GM18873 (cell line): ENCODE data around the gene WIF1.

Source experiments
- ATAC-seq: cut with Tn5 transposase; IDR thresholded peaks from one replicate; pipeline ENCODE4 v1.9.1; 2021; ENCODE audit warnings: mild to moderate bottlenecking, moderate library complexity, moderate number of reproducible peaks; ENCODE audit not compliant: unreplicated experiment, low FRiP score

WIF1 gene

GRCh38 chr12:65039301-65039700 is 81.8 kb downstream of the WIF1 start:
- ATAC-seq, result no peak

- no peak for ATAC-seq
Measured at GRCh38 chr12:65025136-65025535, 96.0 kb downstream of the WIF1 start.

GRCh38 chr12:65023485-65023884 is 97.6 kb downstream of the WIF1 start:
- ATAC-seq, result no peak

GRCh38 chr12:65022960-65023359 is 98.1 kb downstream of the WIF1 start:
- no peak for ATAC-seq

- ATAC-seq, result no peak
Measured at GRCh38 chr12:65022421-65022820, 98.7 kb downstream of the WIF1 start.

GRCh38 chr12:65019696-65020234 is 101.3 kb downstream of the WIF1 start:
- ATAC-seq, result no peak

GRCh38 chr12:65016881-65017650 is 104.0 kb downstream of the WIF1 start:
- no peak for ATAC-seq

- no peak for ATAC-seq
Measured at GRCh38 chr12:65015850-65016249, 105.3 kb downstream of the WIF1 start.

GRCh38 chr12:65014504-65015271 is 106.4 kb downstream of the WIF1 start:
- ATAC-seq, result no peak

- no peak for ATAC-seq
Measured at GRCh38 chr12:65010437-65010836, 110.7 kb downstream of the WIF1 start.

- no peak for ATAC-seq
Measured at GRCh38 chr12:65005716-65006115, 115.4 kb downstream of the WIF1 start.

GRCh38 chr12:65004270-65004669 is 116.8 kb downstream of the WIF1 start:
- ATAC-seq, result no peak
